ENCODE data around the gene CDK17. TPM values are rescaled to one million over a fixed set of nuclear protein-coding genes. Genes with fewer than 3 reads are reported as not detected.

The CDK17 gene
- total and polyA plus RNA-seq, 11 donors = 6.7 to 31.7 (median 22.9) TPM

- H3K36me3 ChIP-seq = peaks cover 0 to 36% (median 13%) of the 10 kb centered on the region in 9 donors
Measured at GRCh38 chr12:96308881-96309280, 91.4 kb downstream of the CDK17 start.

GRCh38 chr12:96305665-96306064, 94.6 kb downstream of the CDK17 start:
- intact Hi-C loops (cut with DNase I) = loop anchor here in 6 of 10 donors (5.0 to 10.0 kb wide), 6 partner anchors 49 to 199 kb away; partner anchors contain the start of gene CDK17 (in 1 of the 6)
- Histone ChIP-seq H3K4me3 (no peak overlapping the region), H3K4me1 (peaks cover 0 to 17% (median 0%) of the 10 kb centered on the region in 12 donors), H3K27ac (no peak overlapping the region), H3K27me3 (no peaks in the 10 kb centered on the region), H3K9me3 (no peaks in the 10 kb centered on the region), H3K36me3 (peaks cover 0 to 11% (median 4%) of the 10 kb centered on the region in 9 donors)
- WGBS, 4 donors = 91 to 98% (median 95%) methylated on average over 3 of the region's 3 CpGs
- ATAC-seq = no peak
- no peak for TF ChIP-seq POLR2A (IDR thresholded peaks at IDR 0.05)
- no peak for TF ChIP-seq CTCF (IDR thresholded peaks at IDR 0.05)
- no peak for DNase-seq

More at GRCh38 chr12:96308881-96309280, 91.4 kb downstream of the CDK17 start:
- no peak for DNase-seq
- no peaks in the 10 kb centered on the region for H3K9me3 ChIP-seq
- no peak for ATAC-seq
- WGBS, 4 donors = 49 to 71% (median 68%) methylated on average over 1 of the region's 1 CpG
- peaks cover 0 to 8% (median 0%) of the 10 kb centered on the region in 12 donors for H3K4me1 ChIP-seq
- no peak overlapping the region for H3K4me3 ChIP-seq
- intact Hi-C loops (cut with DNase I) = loop anchor here in 6 of 10 donors (2.0 to 10.0 kb wide), 7 partner anchors 46 to 196 kb away; partner anchors contain the start of gene CDK17 (in 2 of the 6)
- peak overlapping the region in 1 of 12 donors; percentile 34 for H3K27ac ChIP-seq
- TF ChIP-seq CTCF (IDR thresholded peaks at IDR 0.05) = no peak
- TF ChIP-seq POLR2A (IDR thresholded peaks at IDR 0.05) = no peak
- no peaks in the 10 kb centered on the region for H3K27me3 ChIP-seq

GRCh38 chr12:96303653-96304052, 96.6 kb downstream of the CDK17 start:
- peaks cover 0 to 17% (median 0%) of the 10 kb centered on the region in 12 donors for H3K4me1 ChIP-seq
- H3K4me3 ChIP-seq = no peak overlapping the region
- ATAC-seq (peak in 1 of 4 donors; percentile 64), DNase-seq (no peak)
- no peaks in the 10 kb centered on the region for H3K27me3 ChIP-seq
- no peaks in the 10 kb centered on the region for H3K9me3 ChIP-seq
- peak in 3 of 12 donors; percentile 11 to 40 (median 23) for TF ChIP-seq CTCF (IDR thresholded peaks at IDR 0.05)
- no peak for TF ChIP-seq POLR2A (IDR thresholded peaks at IDR 0.05)
- no peak overlapping the region for H3K27ac ChIP-seq
- intact Hi-C loops (cut with DNase I) = loop anchor here in 6 of 10 donors (5.0 to 10.0 kb wide), 7 partner anchors 51 to 201 kb away; partner anchors contain the start of gene CDK17 (in 2 of the 6)
- peaks cover 0 to 20% (median 15%) of the 10 kb centered on the region in 9 donors for H3K36me3 ChIP-seq

- TF ChIP-seq CTCF (IDR thresholded peaks at IDR 0.05) (no peak), POLR2A (IDR thresholded peaks at IDR 0.05) (no peak)
- Histone ChIP-seq H3K36me3 (peaks cover 0 to 29% (median 23%) of the 10 kb centered on the region in 9 donors), H3K27me3 (no peaks in the 10 kb centered on the region), H3K27ac (no peak overlapping the region), H3K9me3 (no peaks in the 10 kb centered on the region), H3K4me3 (no peak overlapping the region), H3K4me1 (peaks cover 0 to 17% (median 0%) of the 10 kb centered on the region in 12 donors)
- intact Hi-C loops (cut with DNase I) = loop anchor here in 6 of 10 donors (5.0 to 10.0 kb wide), 7 partner anchors 52 to 202 kb away; partner anchors contain the start of gene CDK17 (in 2 of the 6)
- ATAC-seq (no peak), DNase-seq (no peak)
- WGBS, 4 donors = 83 to 89% (median 84%) methylated on average over 2 of the region's 2 CpGs
Measured at GRCh38 chr12:96302687-96303310, 97.4 kb downstream of the CDK17 start.
